Mucosa of rectum (tissue), 2 donors: ENCODE data around the gene NRXN3.

Experiments
- H3K27ac ChIP-seq, 2 donors: one replicate each; pipeline ENCODE4 v1.7.0; 2013; ENCODE audit warnings: inconsistent platforms in 2 of 2, low read depth in 2 of 2, low read length in 2 of 2
- H3K27me3 ChIP-seq, 2 donors: one replicate each; pipeline ENCODE4 v1.7.0; 2013; ENCODE audit warnings: low read length in 2 of 2; ENCODE audit not compliant: control insufficient read depth in 2 of 2, insufficient read depth in 2 of 2
- H3K36me3 ChIP-seq, 2 donors: one replicate each; pipeline ENCODE4 v1.7.0; 2013; ENCODE audit warnings: low read length in 2 of 2; ENCODE audit not compliant: control insufficient read depth in 2 of 2, insufficient read depth in 2 of 2
- H3K4me1 ChIP-seq, 2 donors: one replicate each; pipeline ENCODE4 v1.7.0; 2013; ENCODE audit warnings: low read length in 2 of 2, mild to moderate bottlenecking in 1 of 2; ENCODE audit not compliant: control insufficient read depth in 2 of 2, insufficient read depth in 2 of 2
- H3K4me3 ChIP-seq, 2 donors: one replicate each; pipeline ENCODE4 v1.7.0; 2013; ENCODE audit warnings: low read length in 2 of 2
- H3K9ac ChIP-seq, 2 donors: one replicate each; pipeline ENCODE4 v1.7.0; 2013; ENCODE audit warnings: low read length in 2 of 2, low read depth in 1 of 2, mild to moderate bottlenecking in 1 of 2
- H3K9me3 ChIP-seq, 2 donors: one replicate each; pipeline ENCODE4 v1.7.0; 2013; ENCODE audit warnings: low read length in 2 of 2; ENCODE audit not compliant: control insufficient read depth in 2 of 2
- donor health status: healthy.
- donor health status: Normal muscosa, but diverticular disease.

Gene NRXN3

GRCh38 chr14:79166171-79166570, 996.0 kb downstream of the NRXN3 start:
- Histone ChIP-seq H3K4me3 (no peak overlapping the region), H3K27me3 (no peaks in the 10 kb centered on the region), H3K4me1 (no peaks in the 10 kb centered on the region), H3K27ac (no peak overlapping the region), H3K36me3 (no peaks in the 10 kb centered on the region), H3K9me3 (no peaks in the 10 kb centered on the region), H3K9ac (no peak overlapping the region)

- Histone ChIP-seq H3K27me3 (no peaks in the 10 kb centered on the region), H3K4me3 (no peak overlapping the region), H3K4me1 (no peaks in the 10 kb centered on the region), H3K9me3 (no peaks in the 10 kb centered on the region), H3K9ac (no peak overlapping the region), H3K36me3 (no peaks in the 10 kb centered on the region), H3K27ac (no peak overlapping the region)
Measured at GRCh38 chr14:79167957-79168356, 997.8 kb downstream of the NRXN3 start.

GRCh38 chr14:79175671-79176070, 1005.5 kb downstream of the NRXN3 start:
- H3K36me3 ChIP-seq: no peaks in the 10 kb centered on the region
- H3K9ac ChIP-seq: no peak overlapping the region
- H3K4me3 ChIP-seq: no peak overlapping the region
- H3K4me1 ChIP-seq: no peaks in the 10 kb centered on the region
- no peaks in the 10 kb centered on the region for H3K9me3 ChIP-seq
- no peak overlapping the region for H3K27ac ChIP-seq
- no peaks in the 10 kb centered on the region for H3K27me3 ChIP-seq

GRCh38 chr14:79177106-79177505, 1006.9 kb downstream of the NRXN3 start:
- Histone ChIP-seq H3K4me1 (no peaks in the 10 kb centered on the region), H3K36me3 (no peaks in the 10 kb centered on the region), H3K27me3 (no peaks in the 10 kb centered on the region), H3K27ac (no peak overlapping the region), H3K9me3 (no peaks in the 10 kb centered on the region), H3K4me3 (no peak overlapping the region), H3K9ac (no peak overlapping the region)

DNA sequence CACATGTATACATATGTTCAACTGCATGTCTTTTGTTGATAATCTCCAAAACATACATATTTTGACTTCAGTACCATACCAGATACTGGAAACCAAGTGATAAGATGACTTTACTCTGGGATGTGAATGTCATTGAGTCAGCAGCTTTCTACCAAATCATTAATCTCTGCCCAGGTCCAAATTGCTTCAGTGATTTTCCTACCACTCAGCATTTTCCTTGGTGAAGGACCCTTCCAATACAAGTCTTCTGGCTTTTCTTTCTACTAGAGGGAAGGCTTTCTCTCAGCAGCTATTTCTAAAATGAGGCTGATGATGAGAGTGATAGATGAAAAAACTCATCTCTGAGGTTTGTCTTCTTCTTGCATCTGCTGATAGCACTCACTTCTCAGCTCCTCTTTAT, 1008.5 kb downstream of the NRXN3 start:
- H3K36me3 ChIP-seq: no peaks in the 10 kb centered on the region
- H3K9ac ChIP-seq: no peak overlapping the region
- no peak overlapping the region for H3K27ac ChIP-seq
- H3K27me3 ChIP-seq: no peaks in the 10 kb centered on the region
- H3K9me3 ChIP-seq: no peaks in the 10 kb centered on the region
- H3K4me1 ChIP-seq: no peaks in the 10 kb centered on the region
- H3K4me3 ChIP-seq: no peak overlapping the region

DNA sequence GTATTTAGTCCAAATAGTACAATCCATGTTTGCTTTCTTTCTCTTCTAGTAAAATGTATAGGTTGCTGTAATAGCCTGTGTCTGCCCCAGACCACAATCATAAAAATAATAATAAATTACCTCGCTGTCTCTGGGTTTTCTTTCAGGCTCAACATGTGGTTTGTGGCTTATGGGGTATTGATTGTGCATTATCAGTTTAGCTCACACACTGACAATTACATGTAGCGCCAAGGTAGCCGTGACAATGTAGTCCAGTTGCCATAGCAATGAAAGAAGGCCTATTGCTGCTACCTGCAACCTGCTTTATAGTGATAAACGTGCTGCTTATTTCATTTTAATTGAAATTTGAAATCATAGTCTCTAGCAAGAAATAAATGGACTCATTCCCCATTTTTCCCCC, 1009.8 kb downstream of the NRXN3 start:
- no peaks in the 10 kb centered on the region for H3K36me3 ChIP-seq
- H3K4me3 ChIP-seq: no peak overlapping the region
- no peaks in the 10 kb centered on the region for H3K9me3 ChIP-seq
- H3K9ac ChIP-seq: no peak overlapping the region
- no peak overlapping the region for H3K27ac ChIP-seq
- no peaks in the 10 kb centered on the region for H3K27me3 ChIP-seq
- no peaks in the 10 kb centered on the region for H3K4me1 ChIP-seq

DNA sequence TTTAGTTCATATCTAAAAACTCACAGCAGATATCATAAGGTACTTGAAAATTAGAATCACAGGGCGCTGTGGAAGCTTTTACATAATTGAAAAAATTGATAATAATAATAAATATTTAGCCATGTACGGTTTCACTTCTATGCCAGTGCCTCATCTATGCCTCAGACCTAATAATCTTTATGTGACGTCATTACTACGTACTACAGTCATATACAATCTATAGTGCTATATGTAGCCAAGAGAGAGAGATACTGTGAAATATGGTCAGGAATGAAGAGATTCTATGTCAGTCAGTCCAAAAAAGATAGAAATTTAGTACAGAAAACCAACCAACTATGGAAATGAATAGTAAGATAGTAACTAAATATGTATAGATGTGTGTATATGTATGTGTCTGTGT, 1010.5 kb downstream of the NRXN3 start:
- Histone ChIP-seq H3K4me3 (no peak overlapping the region), H3K27me3 (no peaks in the 10 kb centered on the region), H3K4me1 (no peaks in the 10 kb centered on the region), H3K9ac (no peak overlapping the region), H3K36me3 (no peaks in the 10 kb centered on the region), H3K27ac (no peak overlapping the region), H3K9me3 (no peaks in the 10 kb centered on the region)

GRCh38 chr14:79186523-79186922, 1016.4 kb downstream of the NRXN3 start:
- H3K27ac ChIP-seq: no peak overlapping the region
- H3K4me1 ChIP-seq: no peaks in the 10 kb centered on the region
- H3K27me3 ChIP-seq: no peaks in the 10 kb centered on the region
- no peak overlapping the region for H3K9ac ChIP-seq
- H3K4me3 ChIP-seq: no peak overlapping the region
- no peaks in the 10 kb centered on the region for H3K36me3 ChIP-seq
- no peaks in the 10 kb centered on the region for H3K9me3 ChIP-seq

GRCh38 chr14:79193689-79194477, 1023.7 kb downstream of the NRXN3 start:
- Histone ChIP-seq H3K9ac (no peak overlapping the region), H3K9me3 (no peaks in the 10 kb centered on the region), H3K36me3 (no peaks in the 10 kb centered on the region), H3K27me3 (no peaks in the 10 kb centered on the region), H3K4me1 (no peaks in the 10 kb centered on the region), H3K27ac (no peak overlapping the region), H3K4me3 (no peak overlapping the region)

- H3K27ac ChIP-seq: no peak overlapping the region
- H3K36me3 ChIP-seq: no peaks in the 10 kb centered on the region
- no peaks in the 10 kb centered on the region for H3K9me3 ChIP-seq
- H3K9ac ChIP-seq: no peak overlapping the region
- no peaks in the 10 kb centered on the region for H3K27me3 ChIP-seq
- no peaks in the 10 kb centered on the region for H3K4me1 ChIP-seq
- no peak overlapping the region for H3K4me3 ChIP-seq
Measured at GRCh38 chr14:79196216-79196615, 1026.0 kb downstream of the NRXN3 start.
